RWPE1 (cell line): ENCODE data around the gene CLHC1.
"Not testable (repeated sequence)": the region's sequence is repeated elsewhere in the genome, so short reads cannot be mapped to it uniquely, and the experiment has no call there.

Experiments used
- CTCF ChIA-PET: fragments of 350-600 bp; sonication (Branson Sonifier 250); formaldehyde crosslinking; extraction: SDS; loops from one replicate; lab custom pipeline; 2021; lab: Yijun Ruan, JAX
- POLR2A ChIA-PET: fragments of 400-600 bp; formaldehyde crosslinking; extraction: SDS; loops from one replicate; lab custom pipeline; 2020; ENCODE audit warnings: antibody characterized with exemption; ENCODE audit not compliant: low non-redundant PET; lab: Yijun Ruan, JAX
- DNase-seq: peaks from one replicate; pipeline ENCODE4 v3.0.0; 2012; ENCODE audit warnings: low spot score
- H3K27ac ChIP-seq: fragments of 450-650 bp; 2 replicates; pipeline ENCODE4 v1.5.1; 2017
- CTCF ChIP-seq: fragments of 450-650 bp; conservative IDR thresholded peaks from 2 replicates; pipeline ENCODE4 v1.5.1; 2017; ENCODE audit warnings: low read depth, mild to moderate bottlenecking

CLHC1 gene

DNA sequence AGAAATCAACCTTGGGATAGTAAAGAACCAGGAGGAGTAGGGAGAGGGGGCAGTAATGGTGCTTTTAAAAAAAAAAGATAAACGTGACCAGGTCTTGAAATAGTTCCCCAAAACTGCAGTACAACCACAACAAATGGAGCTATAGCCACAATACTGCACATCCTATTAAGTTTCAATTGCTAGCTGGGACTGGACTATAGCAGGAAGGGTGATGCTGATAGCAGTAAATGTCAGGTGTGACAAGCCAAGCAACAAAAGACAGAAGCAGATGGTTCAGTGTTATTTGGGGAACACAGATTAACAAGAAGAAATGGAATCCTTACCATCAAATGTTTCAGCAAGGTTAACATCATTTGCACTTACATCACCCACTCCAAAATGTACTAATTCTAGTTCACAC lies 10.5 kb upstream of the CLHC1 start:
- ChIA-PET POLR2A (no interaction called here), CTCF (interaction anchor here (0.6 kb wide), 1 partner anchor 588 kb away, joined by 4 read pairs; no protein-coding TSS in a partner anchor)
- TF ChIP-seq CTCF = no peak
- no peak for DNase-seq
- no peak overlapping the region for H3K27ac ChIP-seq

DNA sequence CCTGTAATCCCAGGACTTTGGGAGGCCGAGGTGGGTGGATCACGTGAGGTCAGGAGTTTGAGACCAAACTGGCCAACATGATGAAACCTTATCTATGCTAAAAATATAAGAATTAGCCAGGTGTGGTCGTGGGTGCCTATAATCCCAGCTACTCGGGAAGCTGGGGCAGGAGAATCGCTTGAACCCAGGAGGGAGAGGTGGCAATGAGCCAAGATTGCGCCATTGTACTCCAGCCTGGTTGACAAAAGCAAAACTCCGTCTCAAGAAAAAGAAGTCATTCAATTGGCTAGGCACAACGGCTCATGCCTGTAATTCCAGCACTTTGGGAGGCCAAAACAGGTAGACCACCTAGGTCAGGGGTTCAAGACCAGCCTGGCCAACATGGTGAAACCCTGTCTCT lies 9.5 kb upstream of the CLHC1 start:
- DNase-seq, CTCF ChIA-PET, H3K27ac ChIP-seq, POLR2A ChIA-PET: not testable (repeated sequence)

DNA sequence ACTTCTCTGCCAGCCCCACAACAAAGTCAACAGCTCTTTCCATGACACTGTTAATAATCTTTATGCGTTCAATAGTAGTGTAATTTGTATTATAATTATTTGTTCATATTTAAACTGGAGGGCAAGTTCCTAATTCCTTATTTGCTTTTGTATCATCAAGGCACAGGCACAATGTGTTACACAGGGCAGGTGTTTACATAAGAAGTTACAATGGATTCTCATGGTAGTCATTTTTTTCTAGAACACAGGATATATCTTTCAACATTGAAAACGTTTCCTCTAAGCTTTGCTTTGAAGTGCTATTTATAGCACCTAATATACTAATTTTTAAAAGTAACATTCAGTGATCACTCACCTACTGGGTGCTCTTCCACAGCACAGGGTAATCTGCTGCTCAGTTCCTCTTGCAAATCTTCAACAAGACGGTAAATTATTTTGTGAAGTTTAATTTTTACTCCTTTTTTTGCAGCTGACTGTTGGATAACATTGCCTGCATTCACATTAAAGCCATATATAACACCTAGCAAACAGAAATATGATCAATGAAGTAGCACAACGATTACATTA lies 7.6 kb upstream of the CLHC1 start:
- no peak for DNase-seq
- ChIA-PET POLR2A (no interaction called here), CTCF (interaction anchor here (0.7 kb wide), 1 partner anchor 167 kb away, joined by 3 read pairs; no protein-coding TSS in a partner anchor)
- no peak overlapping the region for H3K27ac ChIP-seq
- no peak for TF ChIP-seq CTCF

- no peak for DNase-seq
- ChIA-PET CTCF (interaction anchor here (0.6 kb wide), 1 partner anchor 36 kb away, joined by 3 read pairs; no protein-coding TSS in a partner anchor), POLR2A (no interaction called here)
- no peak overlapping the region for H3K27ac ChIP-seq
- no peak for TF ChIP-seq CTCF
These were observed 5.0 kb upstream of the CLHC1 start for GRCh38 chr2:55236992-55237543.

DNA sequence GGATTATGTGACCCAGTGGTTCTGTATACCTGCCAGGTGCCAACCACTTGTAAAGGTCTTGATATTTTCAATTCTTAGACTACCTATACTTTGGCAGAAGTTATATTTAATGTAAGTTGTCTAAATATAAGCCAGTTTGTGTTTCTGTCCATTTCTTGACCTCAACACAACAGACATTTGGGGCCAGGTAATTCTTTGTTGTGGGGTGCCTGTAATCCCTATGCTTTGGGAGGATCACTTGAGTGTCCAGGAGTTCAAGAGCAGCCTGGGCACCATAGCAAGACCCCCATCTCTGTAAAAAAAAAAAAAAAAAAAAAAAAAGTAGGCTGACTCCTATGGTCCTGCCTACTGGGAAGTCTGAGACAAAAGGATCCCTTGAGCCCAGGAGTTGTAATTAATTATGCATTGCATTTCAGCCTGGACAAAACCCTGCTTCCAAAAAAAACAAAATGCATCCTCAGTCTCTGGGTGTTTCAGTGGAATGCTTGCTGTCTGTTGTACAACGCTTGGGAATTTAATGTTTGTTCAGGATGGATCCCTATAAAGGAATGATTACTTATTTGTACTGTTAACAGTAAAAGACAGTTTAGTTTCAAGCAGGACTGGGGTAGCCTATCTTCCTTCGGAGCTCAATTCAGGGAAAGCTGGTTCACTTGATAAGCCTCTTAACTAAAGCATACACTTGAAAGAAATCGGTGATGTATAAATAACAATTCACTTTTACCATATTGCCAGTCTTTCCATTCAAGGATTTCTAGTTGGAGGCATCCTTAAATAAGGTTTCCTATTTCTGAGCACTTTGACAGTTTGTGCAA lies 3.8 kb upstream of the CLHC1 start:
- CTCF ChIA-PET = no interaction called here
- no peak for DNase-seq
- no peak overlapping the region for H3K27ac ChIP-seq
- POLR2A ChIA-PET = no interaction called here
- TF ChIP-seq CTCF = no peak

GRCh38 chr2:55233658-55233940 lies 1.5 kb upstream of the CLHC1 start:
- peak overlapping the region; percentile 95 for H3K27ac ChIP-seq
- TF ChIP-seq CTCF = no peak
- no peak for DNase-seq
- CTCF ChIA-PET = no interaction called here
- POLR2A ChIA-PET = no interaction called here
